HG03575 (cell line): Measurements from ENCODE around the gene MARF1.
"Not testable (repeated sequence)": the region's sequence is repeated elsewhere in the genome, so short reads cannot be mapped to it uniquely, and the experiment has no call there.

Source experiments
- ATAC-seq: cut with Tn5 transposase; IDR thresholded peaks from one replicate; pipeline ENCODE4 v1.9.1; 2021; ENCODE audit not compliant: unreplicated experiment, insufficient number of reproducible peaks, low FRiP score; ENCODE audit errors: extremely low read depth

Gene MARF1

DNA sequence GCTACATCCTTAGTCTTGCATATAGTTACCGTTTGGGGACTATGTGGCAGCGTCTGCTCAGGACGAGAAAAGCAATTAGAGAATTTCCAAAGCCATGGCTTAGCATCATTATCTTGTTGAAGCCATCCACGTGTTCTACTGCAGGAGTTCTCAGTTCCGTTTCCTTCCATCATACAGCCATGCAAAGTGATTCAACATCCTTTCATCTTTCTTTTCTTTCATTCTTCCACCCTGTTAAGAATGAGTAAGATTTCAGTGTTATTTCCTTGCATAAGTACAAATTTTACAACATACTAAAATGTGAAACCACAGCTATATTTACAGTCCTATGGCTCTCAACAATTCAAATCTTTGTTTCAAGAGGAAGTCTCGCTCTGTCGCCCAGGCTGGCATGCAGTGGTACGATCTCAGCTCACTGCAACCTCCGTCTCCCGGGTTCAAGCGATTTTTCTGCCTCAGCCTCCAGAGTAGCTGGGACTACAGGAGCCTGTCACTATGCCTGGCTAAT lies 3.8 kb downstream of the MARF1 start:
- no peak for ATAC-seq

DNA sequence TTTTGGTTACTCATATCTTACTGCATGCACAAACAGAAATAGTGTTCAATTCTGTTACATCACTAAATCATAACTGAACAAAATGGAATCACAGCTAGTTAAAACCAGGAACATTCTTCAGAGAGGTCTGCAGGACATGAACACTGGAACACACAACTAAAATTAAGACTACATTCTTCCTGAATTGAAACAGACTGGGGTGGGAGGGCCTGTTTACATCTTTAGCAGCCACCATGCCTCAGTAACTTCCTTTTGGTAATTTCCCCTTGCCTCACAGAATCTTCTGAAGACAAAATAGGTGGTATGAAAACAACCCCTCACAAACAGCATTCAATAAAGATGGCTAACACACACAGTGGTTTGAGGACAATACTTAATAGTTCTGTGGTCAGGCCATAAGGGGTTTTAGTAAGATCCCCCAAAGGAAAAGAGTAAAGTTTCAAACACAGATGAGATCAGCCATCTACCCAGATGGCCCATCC lies 6.5 kb downstream of the MARF1 start:
- ATAC-seq = no peak

DNA sequence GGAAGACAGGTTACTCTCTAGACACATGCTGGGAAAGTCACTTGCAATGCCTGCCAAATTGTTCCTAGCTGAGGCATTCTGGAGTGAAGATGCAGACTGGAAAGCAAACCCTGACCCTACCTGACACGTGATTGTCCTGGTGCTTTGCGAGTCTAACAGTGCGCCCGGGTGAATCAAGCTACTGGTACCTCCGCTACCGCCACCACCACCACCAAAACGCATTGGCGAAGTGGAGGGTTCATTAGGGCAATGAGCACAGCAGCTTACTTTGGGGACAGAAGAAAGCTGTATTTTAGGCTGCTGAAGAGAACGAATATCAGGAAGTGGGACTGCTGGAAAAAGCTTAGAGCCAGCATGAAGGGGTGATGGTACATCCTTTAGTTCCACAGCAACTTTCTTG lies 7.0 kb downstream of the MARF1 start:
- ATAC-seq = no peak

DNA sequence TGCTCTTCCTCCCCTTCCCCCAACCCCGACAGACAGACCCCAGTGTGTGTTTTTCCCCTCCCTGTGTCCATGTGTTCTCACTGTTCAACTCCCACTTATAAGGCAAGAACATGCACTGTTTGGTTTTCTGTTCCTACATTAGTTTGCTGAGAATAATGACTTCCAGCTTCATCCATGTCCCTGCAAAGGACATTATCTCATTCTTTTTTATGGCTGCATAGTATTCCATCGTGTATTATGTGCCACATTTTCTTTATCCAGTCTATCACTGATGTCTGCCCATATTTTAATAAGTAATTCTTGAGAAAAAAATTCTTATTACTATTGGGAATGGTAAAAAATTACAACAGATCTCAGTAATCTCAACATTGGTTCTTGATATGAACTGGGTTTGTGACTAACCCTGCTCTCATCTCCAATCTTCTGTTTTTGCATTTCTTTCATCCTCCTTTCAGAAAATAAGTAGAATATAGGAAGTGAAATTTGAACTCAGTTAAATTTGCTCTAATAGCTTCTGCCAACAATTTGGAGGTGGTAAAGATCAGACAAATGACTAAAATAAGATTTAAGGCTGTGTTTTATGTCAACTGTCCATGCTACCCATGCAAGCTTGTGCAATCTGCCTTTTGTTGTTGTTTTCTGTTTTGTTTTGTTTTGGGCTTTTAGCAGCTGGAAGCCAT lies 11.1 kb downstream of the MARF1 start:
- ATAC-seq = no peak

DNA sequence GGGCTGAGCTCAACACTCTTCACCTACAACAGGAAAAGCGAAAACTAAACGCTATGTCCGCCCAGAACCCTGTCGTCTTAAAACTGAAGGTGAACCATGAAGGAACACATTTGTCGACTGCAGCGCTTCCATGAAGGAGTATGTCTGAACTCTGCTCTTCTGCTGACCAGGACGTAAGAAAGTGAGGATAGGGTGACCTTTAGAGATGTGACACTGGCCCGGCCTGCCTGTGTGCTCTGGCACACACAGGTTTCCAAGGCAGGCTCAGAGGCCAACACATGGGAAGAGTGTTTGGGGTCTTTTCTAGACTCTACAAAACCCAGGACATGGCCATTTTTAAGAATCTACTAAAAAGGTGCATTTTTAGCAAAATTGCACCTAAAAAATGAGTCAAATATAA lies 21.1 kb downstream of the MARF1 start:
- no peak for ATAC-seq

DNA sequence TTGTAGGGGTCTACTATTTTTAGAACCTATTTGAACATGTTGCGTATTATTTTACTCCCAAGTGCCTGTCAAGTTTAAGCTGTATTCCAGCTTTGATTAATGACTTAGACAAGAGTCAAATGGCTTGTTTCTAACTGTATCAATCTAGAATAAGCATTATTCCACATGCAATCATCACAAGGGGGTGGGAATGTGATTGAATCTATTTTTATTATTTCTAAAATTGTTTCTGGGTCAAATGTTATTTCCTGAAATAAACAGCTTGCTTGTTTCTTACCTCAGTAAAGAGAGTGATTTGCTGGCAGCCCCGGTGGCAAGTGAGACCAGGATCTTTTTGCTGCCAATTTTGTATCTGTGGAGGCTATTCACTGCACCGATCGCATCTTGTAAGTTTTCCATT lies 21.5 kb downstream of the MARF1 start:
- no peak for ATAC-seq

DNA sequence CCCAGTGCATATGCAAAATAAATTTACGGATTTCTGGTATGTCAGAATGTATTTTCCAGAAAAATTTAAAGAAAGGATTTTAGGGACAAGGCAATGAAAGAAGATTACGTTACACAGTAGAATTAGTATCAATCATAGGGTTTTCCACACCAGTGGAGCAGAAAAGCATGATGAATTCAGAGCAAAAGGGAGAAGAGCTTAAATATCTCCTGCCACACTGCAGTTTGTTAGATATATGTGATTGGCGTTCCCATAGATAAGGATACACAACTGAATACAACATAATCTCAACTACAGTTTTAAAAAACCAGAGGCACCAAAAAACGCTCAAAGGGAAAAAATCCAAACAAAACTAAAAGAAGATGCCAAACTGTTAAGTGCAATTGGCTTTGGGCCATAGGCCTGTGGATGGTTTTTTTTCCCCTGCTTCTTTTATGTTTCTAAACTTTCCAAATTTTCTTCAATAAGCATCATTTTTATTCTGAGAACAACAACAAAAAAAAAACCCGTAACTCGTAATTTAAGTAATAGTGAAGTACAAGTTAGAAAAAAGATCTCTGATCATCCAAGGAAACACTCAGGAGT lies 22.3 kb downstream of the MARF1 start:
- ATAC-seq = no peak

DNA sequence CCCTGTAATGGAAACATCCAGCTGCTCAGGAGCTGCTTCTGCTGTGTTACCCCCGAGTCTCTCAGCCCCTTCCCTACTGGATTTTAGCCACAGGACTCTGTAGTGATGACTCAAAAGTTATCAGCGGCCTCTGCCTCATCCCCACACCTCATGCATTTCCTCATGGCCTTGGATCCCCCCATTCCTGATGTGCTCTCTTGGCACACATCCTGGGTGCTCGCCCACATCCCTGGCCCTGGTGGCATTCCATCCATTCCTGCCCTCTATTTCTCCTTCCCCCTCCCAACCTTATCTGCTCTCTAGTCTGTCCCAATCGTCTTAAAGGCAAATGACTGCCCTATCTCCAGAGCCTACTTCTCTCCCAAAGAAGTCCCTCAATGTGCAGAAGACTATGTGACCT lies 24.6 kb downstream of the MARF1 start:
- no peak for ATAC-seq

DNA sequence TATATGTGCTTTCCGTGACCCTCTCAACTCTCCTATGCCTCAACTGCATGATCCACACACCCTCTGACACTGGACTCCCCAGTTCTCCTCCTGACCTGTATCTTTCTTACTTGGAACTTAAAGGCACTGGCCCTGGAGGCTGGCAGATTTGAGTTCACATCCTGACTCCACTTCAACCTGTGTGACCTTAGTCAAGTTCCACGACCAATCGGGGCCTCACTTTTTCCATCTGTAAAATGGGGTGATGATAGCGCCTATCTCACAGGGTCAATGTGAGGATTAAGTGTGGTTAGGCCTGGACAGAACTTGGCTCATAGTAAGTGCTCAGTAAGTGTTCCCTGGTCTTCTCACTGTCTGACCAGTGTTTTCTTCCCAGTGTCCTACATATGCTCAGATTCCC lies 25.1 kb downstream of the MARF1 start:
- no peak for ATAC-seq

DNA sequence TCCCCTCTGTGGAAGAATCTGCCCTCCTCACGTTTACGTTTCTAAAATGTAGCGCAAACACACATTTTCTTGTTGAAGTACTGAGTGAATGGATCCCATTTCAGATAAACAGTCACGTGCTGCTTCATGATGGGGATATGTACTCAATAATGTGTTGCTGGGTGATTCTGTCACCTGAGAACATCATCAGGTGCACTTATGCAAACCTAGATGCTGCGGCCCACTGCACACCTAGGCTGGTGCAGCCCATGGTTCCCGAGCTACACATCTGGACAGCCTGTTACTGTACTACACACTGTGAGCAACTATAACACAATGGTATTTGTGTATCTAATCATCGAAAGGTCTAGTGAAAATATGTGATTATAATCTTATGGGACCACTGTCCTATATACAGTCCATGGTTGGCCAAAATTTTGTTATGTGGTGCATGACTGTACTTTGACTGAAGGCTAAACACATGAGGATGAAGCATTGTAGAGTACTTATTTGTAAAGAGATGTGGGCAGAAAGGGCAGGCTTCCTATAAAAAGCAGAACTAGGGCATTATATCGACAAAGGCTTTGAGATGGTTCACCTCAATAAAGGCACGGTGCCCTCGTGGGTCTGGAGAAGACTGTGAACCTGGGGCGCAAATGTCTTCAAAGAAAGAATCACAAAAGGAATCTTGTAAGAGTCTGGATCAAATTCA lies 26.3 kb downstream of the MARF1 start:
- no peak for ATAC-seq

DNA sequence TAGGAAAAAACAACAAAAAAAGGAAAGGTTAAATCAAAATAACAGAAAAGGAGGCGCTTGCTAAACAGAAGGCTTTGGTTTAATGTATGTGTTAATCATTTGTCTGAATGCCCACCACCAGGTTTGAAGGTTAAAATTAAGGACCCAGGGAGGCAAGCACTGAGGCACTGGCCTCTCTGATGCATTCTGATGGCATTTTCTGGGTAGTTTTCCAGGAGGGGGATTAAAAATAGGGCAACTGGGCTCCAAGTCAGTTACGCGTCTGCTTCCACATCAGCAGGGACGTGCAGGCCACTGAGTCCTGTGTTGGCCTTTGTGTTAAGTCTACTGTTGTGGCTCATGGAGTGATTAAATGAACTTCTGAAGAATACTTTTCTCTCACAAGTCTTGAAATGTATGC lies 26.9 kb downstream of the MARF1 start:
- ATAC-seq = no peak

DNA sequence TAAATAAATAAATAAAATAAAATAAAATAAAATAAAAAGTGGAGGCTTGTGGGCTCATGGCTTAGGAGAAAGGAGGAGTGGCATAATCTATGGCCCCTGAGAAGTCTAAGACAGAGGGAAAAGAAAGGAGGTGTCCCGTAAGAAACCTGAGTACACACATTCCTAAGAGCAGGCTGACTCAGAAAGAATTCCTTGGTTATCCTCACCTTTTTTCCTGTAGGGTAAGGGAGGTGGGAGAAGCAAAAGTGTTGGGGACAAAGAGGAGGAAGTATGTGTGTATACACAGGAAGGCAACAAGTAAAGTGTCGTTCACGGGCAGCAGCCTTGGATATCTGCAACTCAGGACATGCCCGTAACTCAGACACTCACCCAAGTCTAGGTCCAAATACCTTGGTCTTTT lies 29.3 kb downstream of the MARF1 start:
- no peak for ATAC-seq

DNA sequence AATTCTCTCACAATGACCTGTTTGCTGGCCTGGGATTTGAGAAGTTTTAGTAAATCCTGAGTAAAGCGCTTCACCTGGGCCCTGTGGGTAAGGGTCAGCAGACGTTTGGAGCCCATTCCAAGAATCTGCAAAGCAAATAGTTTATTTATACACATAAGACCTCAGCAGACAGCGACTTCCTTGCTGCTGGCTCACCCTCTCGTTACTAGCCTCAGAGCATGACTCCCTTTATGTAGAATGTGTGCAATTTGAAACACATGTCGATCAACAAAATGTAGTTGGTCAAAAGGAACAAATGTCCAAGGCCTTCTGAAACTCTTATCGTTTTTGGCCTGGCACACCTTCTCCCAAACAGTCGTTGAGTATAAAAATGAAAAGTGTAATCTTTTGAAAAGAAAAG lies 31.3 kb downstream of the MARF1 start:
- ATAC-seq = no peak

DNA sequence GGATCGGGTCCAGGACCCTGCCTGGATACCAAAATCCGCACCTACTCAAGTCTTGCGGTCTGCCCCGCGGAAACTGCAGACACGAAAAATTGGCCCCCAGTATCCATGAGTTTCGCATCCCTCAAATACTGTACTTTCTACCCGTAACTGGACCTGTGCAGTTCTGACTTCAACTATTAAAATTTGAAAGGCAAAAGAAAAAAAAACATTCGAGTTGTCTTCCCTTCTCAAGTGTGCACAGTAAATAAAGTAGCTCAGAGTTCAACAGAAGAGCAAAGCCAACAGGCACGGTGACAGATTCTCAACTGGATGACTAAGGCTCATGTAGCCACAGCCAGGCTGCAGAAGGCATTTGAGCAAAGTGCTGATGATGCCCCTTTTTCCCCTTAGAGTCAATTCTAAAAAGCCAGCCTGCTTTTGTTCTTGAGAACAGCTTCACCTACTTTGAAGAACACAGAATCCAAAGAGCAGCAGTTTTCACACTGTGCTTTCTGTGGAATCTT lies 32.5 kb downstream of the MARF1 start:
- no peak for ATAC-seq

DNA sequence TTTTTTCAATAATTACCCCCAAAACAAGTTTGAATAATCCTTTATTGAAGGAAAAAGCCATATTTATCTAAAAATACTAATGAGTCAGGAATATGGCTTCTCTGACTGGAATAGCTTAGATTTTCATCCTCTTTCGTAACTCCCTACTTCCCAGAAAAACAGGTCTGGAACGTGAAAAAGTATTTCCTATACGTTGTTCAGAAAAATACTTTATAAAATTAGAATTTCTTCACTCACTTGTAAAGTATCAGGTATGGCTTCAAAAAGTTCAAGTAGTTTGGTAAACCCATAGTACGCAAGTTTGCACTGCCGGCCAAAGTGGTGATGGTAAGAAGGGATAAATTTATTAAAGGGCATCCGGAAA lies 33.7 kb downstream of the MARF1 start:
- no peak for ATAC-seq

DNA sequence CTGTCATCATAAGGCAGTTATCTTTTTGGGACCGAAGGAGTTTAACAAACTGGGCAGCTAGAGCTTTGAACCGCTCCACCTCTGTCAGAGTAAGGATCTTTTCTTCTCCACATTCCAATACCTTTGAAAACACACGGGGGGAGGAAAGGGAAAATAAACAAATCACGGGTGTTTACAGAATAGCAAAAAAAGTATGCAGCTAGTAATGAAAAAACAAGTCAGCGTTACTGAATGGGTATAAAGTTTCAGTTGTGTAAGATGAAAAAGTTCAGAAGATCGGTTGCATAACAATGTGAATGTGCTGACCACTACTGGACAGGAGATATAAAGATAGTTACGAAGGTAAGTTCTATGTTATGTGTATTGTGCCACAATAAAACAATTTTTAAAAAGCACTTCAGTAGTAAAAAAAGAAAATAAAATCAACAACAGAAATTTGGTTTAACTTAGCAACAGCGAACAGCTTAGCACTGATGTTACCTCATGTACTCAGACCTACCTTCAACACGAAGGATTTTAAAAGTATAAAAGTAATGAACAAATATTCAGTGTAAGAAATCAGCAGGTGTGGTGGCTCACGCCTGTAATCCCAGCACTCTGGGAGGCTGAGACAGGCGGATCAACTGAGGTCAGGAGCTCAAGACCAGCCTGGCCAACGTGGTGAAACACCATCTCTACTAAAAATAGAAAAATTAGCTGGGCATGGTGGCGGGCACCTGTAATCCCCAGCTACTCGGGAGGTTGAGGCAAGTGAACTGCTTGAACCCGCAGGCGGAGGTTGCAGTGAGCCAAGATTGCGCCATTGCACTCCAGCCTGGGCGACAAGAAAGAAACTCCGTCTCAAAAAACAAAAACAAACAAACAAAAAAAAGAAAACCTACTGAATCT lies 34.3 kb downstream of the MARF1 start:
- ATAC-seq = no peak

DNA sequence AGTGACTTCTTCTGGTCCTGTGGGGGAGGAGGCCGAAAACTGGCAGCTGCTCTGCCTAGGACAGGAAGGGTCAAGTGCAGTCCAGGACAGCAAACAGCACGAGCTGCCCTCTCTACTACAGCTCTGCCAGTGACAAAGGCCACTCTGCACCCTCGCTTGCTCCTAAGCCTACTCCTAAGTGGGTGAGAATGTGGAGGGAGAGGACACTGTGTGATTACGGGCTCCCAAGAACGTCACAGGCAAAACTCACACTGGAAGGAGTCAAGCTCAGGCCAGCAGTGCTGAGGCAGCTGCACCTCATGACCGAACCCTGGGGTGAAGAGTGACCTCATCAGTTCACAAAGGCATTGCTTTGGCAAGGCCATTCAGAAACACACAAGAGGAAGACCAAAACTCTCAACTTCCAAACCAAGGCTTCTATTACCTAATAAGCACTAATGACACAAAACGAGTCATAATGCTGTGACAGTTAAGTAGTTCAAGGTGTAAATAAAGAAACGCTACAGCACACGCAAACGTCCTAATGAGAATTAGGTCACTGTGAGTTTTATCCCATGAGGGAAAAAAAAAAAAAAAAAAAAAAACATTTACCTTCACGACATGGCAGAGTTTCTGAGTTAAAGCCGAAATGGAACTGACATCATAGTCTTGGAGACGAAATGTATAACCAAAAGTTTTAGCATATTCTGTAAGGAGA lies 35.1 kb downstream of the MARF1 start:
- ATAC-seq = no peak

DNA sequence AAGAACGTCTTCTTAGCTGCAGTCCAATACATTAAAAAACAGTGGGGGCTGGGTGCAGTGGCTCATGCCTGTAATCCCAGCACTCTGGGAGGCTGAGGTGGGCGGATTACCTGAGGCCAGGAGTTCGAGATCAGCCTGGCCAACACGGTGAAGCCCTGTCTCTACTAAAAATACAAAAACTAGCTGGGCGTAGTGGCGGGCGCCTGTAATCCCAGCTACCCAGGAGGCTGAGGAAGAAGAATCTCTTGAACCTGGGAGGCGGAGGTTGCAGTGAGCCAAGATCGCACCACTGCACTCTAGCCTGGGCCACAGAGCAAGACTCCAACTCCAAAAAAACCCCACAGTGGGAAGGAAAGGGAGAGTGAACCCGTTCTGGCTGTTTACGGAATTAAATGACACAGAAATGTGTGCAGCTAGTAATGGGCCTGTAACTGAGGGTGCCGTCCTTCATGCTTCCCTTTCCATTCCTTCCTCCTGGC lies 35.7 kb downstream of the MARF1 start:
- ATAC-seq = not testable (repeated sequence)
